AG09309 (cell line): ENCODE measurements around the gene NTSR2.

Experiments
- DNase-seq: peaks from one replicate; pipeline ENCODE4 v3.0.0-alpha.2; 2010; ENCODE audit warnings: low read depth
- H3K4me3 ChIP-seq: 2 replicates; pipeline ENCODE4 v1.5.1; 2011; ENCODE audit warnings: mild to moderate bottlenecking, low read depth, low read length, moderate library complexity; ENCODE audit not compliant: control insufficient read depth
- TF ChIP-seq, protein P1 (sequence below): IDR thresholded peaks from 2 replicates; pipeline ENCODE4 v1.5.1; 2011; ENCODE audit warnings: mild to moderate bottlenecking, low read depth, low read length, inconsistent platforms; ENCODE audit not compliant: insufficient read depth, control insufficient read depth; ENCODE audit errors: missing control alignments

Gene NTSR2

DNA sequence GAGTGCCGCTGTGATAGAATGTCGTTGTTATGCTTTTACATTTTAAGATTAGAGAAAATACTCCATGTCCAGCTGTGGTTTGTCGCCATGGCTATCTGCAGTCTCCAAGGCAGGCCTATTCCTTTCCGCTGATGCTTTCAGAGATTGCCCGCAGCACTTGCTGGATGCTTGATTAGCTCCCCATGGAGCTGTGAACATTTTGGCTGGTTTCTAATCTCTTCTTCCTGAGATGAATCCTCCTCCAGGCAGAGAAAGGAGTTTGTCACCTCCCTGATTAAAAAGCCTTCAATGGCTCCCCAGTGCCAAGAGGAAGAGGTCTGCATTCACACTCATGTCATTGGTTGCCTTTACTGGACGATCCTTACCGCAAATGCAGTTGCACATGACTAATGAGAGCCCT is 43.8 kb upstream of the NTSR2 start:
- no peak overlapping the region for H3K4me3 ChIP-seq
- no peak for DNase-seq
- TF ChIP-seq, protein P1, sequence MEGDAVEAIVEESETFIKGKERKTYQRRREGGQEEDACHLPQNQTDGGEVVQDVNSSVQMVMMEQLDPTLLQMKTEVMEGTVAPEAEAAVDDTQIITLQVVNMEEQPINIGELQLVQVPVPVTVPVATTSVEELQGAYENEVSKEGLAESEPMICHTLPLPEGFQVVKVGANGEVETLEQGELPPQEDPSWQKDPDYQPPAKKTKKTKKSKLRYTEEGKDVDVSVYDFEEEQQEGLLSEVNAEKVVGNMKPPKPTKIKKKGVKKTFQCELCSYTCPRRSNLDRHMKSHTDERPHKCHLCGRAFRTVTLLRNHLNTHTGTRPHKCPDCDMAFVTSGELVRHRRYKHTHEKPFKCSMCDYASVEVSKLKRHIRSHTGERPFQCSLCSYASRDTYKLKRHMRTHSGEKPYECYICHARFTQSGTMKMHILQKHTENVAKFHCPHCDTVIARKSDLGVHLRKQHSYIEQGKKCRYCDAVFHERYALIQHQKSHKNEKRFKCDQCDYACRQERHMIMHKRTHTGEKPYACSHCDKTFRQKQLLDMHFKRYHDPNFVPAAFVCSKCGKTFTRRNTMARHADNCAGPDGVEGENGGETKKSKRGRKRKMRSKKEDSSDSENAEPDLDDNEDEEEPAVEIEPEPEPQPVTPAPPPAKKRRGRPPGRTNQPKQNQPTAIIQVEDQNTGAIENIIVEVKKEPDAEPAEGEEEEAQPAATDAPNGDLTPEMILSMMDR: no peak

DNA sequence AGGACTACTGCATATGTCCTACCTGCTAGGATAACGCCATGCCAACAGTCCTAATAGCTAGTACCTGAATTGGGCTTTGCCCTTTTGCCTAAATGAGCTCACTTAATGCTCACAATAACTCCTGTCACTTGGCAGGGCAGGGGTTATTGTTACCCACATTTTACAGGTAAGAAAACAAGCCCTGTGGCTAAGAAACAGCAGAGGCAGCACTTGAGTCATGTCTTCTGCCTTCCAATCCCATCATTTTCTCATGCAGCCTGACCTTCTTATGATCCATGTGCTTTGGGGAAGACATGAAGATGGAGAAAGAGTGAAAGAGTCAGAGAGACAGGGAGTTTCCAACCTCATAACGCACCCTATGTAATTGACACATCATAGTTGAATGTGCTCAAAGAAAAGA is 42.9 kb upstream of the NTSR2 start:
- H3K4me3 ChIP-seq: no peak overlapping the region
- TF ChIP-seq, protein P1: no peak
- DNase-seq: no peak

DNA sequence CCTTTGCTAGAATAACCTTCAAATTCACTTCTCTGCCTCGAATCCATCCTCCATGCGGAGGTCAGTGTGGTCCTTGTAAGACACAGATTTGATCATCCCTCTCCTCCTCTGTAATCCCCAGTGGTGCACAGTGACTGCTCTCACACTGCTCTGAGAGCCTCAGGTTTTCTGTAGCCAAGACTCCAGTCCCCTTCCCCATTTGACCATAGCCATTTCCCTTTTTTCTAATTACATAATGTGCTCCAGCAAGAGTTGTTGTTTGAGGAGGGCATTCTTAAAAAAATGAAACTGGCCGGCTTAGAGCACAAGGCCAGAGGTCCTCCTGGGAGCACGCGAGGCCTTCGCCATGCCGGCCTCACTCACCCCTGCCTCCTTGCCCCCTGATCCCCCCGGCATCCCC is 41.8 kb upstream of the NTSR2 start:
- no peak overlapping the region for H3K4me3 ChIP-seq
- no peak for DNase-seq
- TF ChIP-seq, protein P1: no peak

DNA sequence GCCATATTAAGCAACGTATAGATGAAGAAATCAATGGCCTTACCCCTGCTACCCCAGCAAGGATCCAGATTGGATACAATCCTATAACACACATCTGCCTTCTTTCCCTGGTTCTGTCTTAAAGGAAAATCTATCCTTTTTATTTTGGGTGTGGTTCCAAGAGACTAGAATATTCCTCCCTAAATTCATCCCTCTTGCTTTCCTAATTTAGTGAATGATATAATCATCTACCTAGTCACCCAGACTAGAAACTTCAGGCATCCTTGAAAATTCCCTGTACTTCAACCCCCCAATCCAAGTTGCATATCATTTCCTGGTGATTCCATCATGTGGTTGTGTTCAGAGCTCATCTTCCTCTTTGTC is 41.3 kb upstream of the NTSR2 start:
- TF ChIP-seq, protein P1: no peak
- no peak overlapping the region for H3K4me3 ChIP-seq
- no peak for DNase-seq

DNA sequence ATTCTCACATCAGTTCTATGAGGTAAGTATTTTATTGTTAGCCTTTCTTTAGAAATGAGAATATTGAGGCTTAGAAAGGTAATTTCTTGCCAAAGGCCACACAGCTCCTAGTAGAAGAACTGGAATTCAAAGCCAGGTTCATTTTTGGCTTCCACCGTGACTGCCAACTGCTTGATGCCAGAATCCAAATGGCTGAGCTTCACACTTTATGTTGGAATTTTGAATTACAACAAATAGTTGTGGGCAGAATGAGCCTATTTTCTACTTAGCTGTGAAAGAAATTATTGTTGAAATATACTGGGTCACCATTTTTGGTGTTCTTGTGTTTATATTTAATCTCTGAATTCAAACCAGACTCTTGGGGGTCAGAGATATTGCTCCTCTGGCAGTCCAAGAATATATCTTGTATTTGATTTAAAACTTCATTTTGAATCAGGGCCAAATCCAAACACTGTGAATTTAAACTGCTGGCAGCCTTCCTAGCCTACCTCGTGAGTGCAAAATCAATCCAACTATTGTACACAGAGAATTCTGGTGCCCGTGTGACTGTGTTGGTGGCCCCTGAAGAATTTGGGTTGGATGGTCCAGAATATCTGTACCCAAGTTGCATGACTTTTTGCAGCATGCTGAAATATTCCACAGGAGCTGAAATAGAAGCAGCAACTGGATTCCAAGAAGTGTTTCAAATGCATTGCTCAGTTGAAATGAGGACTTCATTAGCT is 40.8 kb upstream of the NTSR2 start:
- no peak for DNase-seq
- TF ChIP-seq, protein P1: no peak
- H3K4me3 ChIP-seq: no peak overlapping the region

DNA sequence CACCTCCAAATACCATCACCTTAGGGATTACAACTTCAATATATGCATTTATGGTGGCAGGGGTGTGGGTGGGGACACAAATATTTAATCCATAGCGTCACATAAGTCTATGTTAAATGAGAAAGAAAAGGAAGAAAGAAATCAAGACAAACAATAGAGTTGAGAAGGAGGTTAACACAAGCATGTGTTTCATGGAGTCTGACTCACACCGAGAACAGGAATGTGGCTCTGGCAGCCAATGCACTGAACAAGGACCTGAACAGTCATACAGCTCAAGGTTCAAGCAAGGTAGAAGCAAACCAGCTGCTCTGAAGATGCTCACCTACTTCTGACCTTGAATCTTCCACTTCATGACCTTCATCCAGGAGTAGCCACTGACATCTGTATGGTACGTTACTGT is 40.2 kb upstream of the NTSR2 start:
- no peak overlapping the region for H3K4me3 ChIP-seq
- no peak for DNase-seq
- TF ChIP-seq, protein P1: no peak
